MM.1S (cell line): ENCODE data around the gene CAPZA1.

ENCODE experiments used
- DNase-seq: peaks from one replicate; pipeline ENCODE4 v3.0.0-alpha.2; 2015
- H2AFZ ChIP-seq: fragments of 300-600 bp; sonication (generic); 2 replicates; pipeline ENCODE4 v1.6.0; 2016; ENCODE audit warnings: antibody characterized with exemption, low read length
- H3F3A ChIP-seq: fragments of 300-600 bp; sonication (generic); 2 replicates; pipeline ENCODE4 v1.6.1; 2016; ENCODE audit warnings: mild to moderate bottlenecking, antibody characterized with exemption, low read length, moderate library complexity, mixed read lengths; ENCODE audit not compliant: insufficient read depth
- H3K27ac ChIP-seq: fragments of 300-600 bp; sonication (generic); 2 replicates; pipeline ENCODE4 v1.5.1; 2016; ENCODE audit warnings: mild to moderate bottlenecking, low read length
- H3K27me3 ChIP-seq: fragments of 300-600 bp; sonication (generic); replicated peaks from 2 replicates; pipeline ENCODE4 v1.6.0; 2016; ENCODE audit warnings: low read length; ENCODE audit not compliant: insufficient read depth
- H3K36me3 ChIP-seq: fragments of 300-600 bp; sonication (generic); replicated peaks from 2 replicates; pipeline ENCODE4 v1.6.1; 2016; ENCODE audit warnings: mild to moderate bottlenecking, low read length, mixed read lengths; ENCODE audit not compliant: insufficient read depth
- H3K4me1 ChIP-seq: fragments of 300-600 bp; sonication (generic); 2 replicates; pipeline ENCODE4 v1.6.1; 2016; ENCODE audit warnings: low read length, mixed read lengths
- H3K4me2 ChIP-seq: fragments of 300-600 bp; sonication (generic); 2 replicates; pipeline ENCODE4 v1.6.0; 2016; ENCODE audit warnings: low read depth, low read length
- H3K4me3 ChIP-seq: fragments of 300-600 bp; sonication (generic); 2 replicates; pipeline ENCODE4 v1.5.1; 2016; ENCODE audit warnings: low read length, mixed read lengths
- H3K79me2 ChIP-seq: fragments of 300-600 bp; sonication (generic); 2 replicates; pipeline ENCODE4 v1.6.1; 2016; ENCODE audit warnings: mixed run types, low read length, mixed read lengths
- H3K9ac ChIP-seq: fragments of 300-600 bp; sonication (generic); 2 replicates; pipeline ENCODE4 v1.6.1; 2016; ENCODE audit warnings: low read length, mixed read lengths
- H3K9me2 ChIP-seq: fragments of 300-600 bp; sonication (generic); replicated peaks from 2 replicates; pipeline ENCODE4 v1.6.1; 2016; ENCODE audit warnings: mild to moderate bottlenecking, low read length, mixed read lengths; ENCODE audit not compliant: insufficient read depth
- H3K9me3 ChIP-seq: fragments of 300-600 bp; sonication (generic); replicated peaks from 2 replicates; pipeline ENCODE4 v1.6.1; 2016; ENCODE audit warnings: mild to moderate bottlenecking, low read length, mixed read lengths; ENCODE audit not compliant: insufficient read depth
- H4K20me1 ChIP-seq: fragments of 300-600 bp; sonication (generic); 2 replicates; pipeline ENCODE4 v1.6.1; 2016; ENCODE audit warnings: mild to moderate bottlenecking, low read length, moderate library complexity, mixed read lengths; ENCODE audit not compliant: insufficient read depth
- CTCF ChIP-seq: fragments of 300-600 bp; sonication (generic); IDR thresholded peaks from 2 replicates; pipeline ENCODE4 v1.5.1; 2016; ENCODE audit warnings: antibody characterized with exemption, low read length, mixed read lengths
- EZH2 ChIP-seq: fragments of 300-600 bp; sonication (generic); optimal IDR thresholded peaks from 2 replicates; pipeline ENCODE3; 2017; ENCODE audit warnings: low read depth, mild to moderate bottlenecking, antibody characterized with exemption, low read length, mixed read lengths
- EZH2phosphoT487 ChIP-seq: fragments of 300-600 bp; sonication (generic); IDR thresholded peaks from 2 replicates; pipeline ENCODE4 v1.6.1; 2018; ENCODE audit warnings: antibody characterized with exemption, low read length

The CAPZA1 gene

GRCh38 chr1:112711041-112711440, 91.4 kb downstream of the CAPZA1 start:
- Histone ChIP-seq H3K9ac (no peak overlapping the region), H3K9me2 (no peaks in the 10 kb centered on the region), H3K36me3 (no peaks in the 10 kb centered on the region), H3K79me2 (no peaks in the 10 kb centered on the region), H3K4me1 (peaks cover 3% of the 10 kb centered on the region; the same call in 1 of the 2 replicates), H3K4me3 (no peak overlapping the region), H3K4me2 (no peak overlapping the region), H3F3A (no peaks in the 10 kb centered on the region), H3K9me3 (no peaks in the 10 kb centered on the region), H2AFZ (no peak overlapping the region), H3K27ac (no peak overlapping the region), H4K20me1 (no peaks in the 10 kb centered on the region), H3K27me3 (peaks cover 18% of the 10 kb centered on the region)
- TF ChIP-seq EZH2 (no peak), CTCF (no peak), EZH2phosphoT487 (no peak)
- no peak for DNase-seq

- H3K36me3 ChIP-seq: no peaks in the 10 kb centered on the region
- H3K4me2 ChIP-seq: no peak overlapping the region
- DNase-seq: no peak
- TF ChIP-seq CTCF: no peak
- H3K27ac ChIP-seq: no peak overlapping the region
- H3K9ac ChIP-seq: no peak overlapping the region
- H2AFZ ChIP-seq: no peak overlapping the region
- peaks cover 18% of the 10 kb centered on the region for H3K27me3 ChIP-seq
- no peaks in the 10 kb centered on the region for H3K9me3 ChIP-seq
- H3K79me2 ChIP-seq: no peaks in the 10 kb centered on the region
- H4K20me1 ChIP-seq: no peaks in the 10 kb centered on the region
- H3K4me3 ChIP-seq: no peak overlapping the region
- peaks cover 5% of the 10 kb centered on the region; the same call in 1 of the 2 replicates for H3K4me1 ChIP-seq
- H3F3A ChIP-seq: no peaks in the 10 kb centered on the region
- no peaks in the 10 kb centered on the region for H3K9me2 ChIP-seq
Observed at GRCh38 chr1:112711670-112712069, 92.0 kb downstream of the CAPZA1 start.

- H2AFZ ChIP-seq: no peak overlapping the region
- no peak overlapping the region for H3K4me2 ChIP-seq
- H3K27me3 ChIP-seq: peaks cover 18% of the 10 kb centered on the region
- no peaks in the 10 kb centered on the region for H3K36me3 ChIP-seq
- H3K9me2 ChIP-seq: no peaks in the 10 kb centered on the region
- H3K4me3 ChIP-seq: no peak overlapping the region
- H3K27ac ChIP-seq: no peak overlapping the region
- no peaks in the 10 kb centered on the region for H4K20me1 ChIP-seq
- TF ChIP-seq EZH2 (no peak), EZH2phosphoT487 (no peak)
- no peak overlapping the region for H3K9ac ChIP-seq
- no peaks in the 10 kb centered on the region for H3K79me2 ChIP-seq
- H3F3A ChIP-seq: no peaks in the 10 kb centered on the region
- H3K9me3 ChIP-seq: no peaks in the 10 kb centered on the region
- no peak for DNase-seq
- peaks cover 5% of the 10 kb centered on the region; the same call in 1 of the 2 replicates for H3K4me1 ChIP-seq
Observed at GRCh38 chr1:112712191-112712590, 92.6 kb downstream of the CAPZA1 start.

GRCh38 chr1:112712701-112713128, 93.1 kb downstream of the CAPZA1 start:
- no peaks in the 10 kb centered on the region for H3K79me2 ChIP-seq
- no peaks in the 10 kb centered on the region for H3F3A ChIP-seq
- no peak for DNase-seq
- H3K4me1 ChIP-seq: peaks cover 5% of the 10 kb centered on the region; the same call in 1 of the 2 replicates
- H3K9ac ChIP-seq: no peak overlapping the region
- H3K27ac ChIP-seq: no peak overlapping the region
- no peaks in the 10 kb centered on the region for H4K20me1 ChIP-seq
- TF ChIP-seq CTCF (no peak), EZH2phosphoT487 (no peak), EZH2 (no peak)
- H2AFZ ChIP-seq: no peak overlapping the region
- H3K9me3 ChIP-seq: no peaks in the 10 kb centered on the region
- no peak overlapping the region for H3K4me2 ChIP-seq
- peaks cover 17% of the 10 kb centered on the region for H3K27me3 ChIP-seq
- H3K36me3 ChIP-seq: no peaks in the 10 kb centered on the region
- no peak overlapping the region for H3K4me3 ChIP-seq
- H3K9me2 ChIP-seq: no peaks in the 10 kb centered on the region
